ENCODE data around the gene ENO1. TPM values are rescaled to one million over a fixed set of nuclear protein-coding genes. Genes with fewer than 3 reads are reported as not detected.

Gene ENO1
- total and polyA plus RNA-seq, 12 donors, result 73.3 to 581 (median 141) TPM

DNA sequence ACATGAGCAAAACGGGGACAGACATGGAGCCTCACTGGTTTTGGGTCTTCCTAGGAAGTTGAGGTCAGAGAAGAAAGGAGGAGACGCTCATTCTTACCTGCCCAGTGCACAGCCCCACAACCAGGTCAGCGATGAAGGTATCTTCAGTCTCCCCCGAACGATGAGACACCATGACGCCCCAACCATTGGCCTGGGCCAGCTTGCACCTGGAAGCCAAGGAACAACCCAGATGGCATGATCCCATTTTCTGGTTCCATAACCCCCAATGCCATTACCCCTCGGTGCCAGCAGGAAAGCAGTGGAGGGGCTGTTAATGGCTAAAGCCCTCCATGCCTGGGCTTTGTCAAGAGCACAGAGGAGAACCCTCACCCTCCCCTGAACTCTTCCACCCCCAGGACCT lies 15.3 kb downstream of the ENO1 start:
- peaks cover 11 to 100% (median 80%) of the 10 kb centered on the region in 9 donors for H3K36me3 ChIP-seq
- WGBS, 2 donors, result 91 to 92% methylated on average over 7 of the region's 7 CpGs
- no peak overlapping the region for H3K27ac ChIP-seq
- no peak overlapping the region for H3K4me3 ChIP-seq
- TF ChIP-seq, protein P1, sequence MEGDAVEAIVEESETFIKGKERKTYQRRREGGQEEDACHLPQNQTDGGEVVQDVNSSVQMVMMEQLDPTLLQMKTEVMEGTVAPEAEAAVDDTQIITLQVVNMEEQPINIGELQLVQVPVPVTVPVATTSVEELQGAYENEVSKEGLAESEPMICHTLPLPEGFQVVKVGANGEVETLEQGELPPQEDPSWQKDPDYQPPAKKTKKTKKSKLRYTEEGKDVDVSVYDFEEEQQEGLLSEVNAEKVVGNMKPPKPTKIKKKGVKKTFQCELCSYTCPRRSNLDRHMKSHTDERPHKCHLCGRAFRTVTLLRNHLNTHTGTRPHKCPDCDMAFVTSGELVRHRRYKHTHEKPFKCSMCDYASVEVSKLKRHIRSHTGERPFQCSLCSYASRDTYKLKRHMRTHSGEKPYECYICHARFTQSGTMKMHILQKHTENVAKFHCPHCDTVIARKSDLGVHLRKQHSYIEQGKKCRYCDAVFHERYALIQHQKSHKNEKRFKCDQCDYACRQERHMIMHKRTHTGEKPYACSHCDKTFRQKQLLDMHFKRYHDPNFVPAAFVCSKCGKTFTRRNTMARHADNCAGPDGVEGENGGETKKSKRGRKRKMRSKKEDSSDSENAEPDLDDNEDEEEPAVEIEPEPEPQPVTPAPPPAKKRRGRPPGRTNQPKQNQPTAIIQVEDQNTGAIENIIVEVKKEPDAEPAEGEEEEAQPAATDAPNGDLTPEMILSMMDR (IDR thresholded peaks at IDR 0.05), result no peak
- H3K27me3 ChIP-seq, result no peaks in the 10 kb centered on the region
- H3K4me1 ChIP-seq, result peaks cover 2 to 41% (median 17%) of the 10 kb centered on the region in 9 donors
- no peak for ATAC-seq
- no peak for DNase-seq
- no peaks in the 10 kb centered on the region for H3K9me3 ChIP-seq
- intact Hi-C loops (cut with DNase I), result no loop called here

DNA sequence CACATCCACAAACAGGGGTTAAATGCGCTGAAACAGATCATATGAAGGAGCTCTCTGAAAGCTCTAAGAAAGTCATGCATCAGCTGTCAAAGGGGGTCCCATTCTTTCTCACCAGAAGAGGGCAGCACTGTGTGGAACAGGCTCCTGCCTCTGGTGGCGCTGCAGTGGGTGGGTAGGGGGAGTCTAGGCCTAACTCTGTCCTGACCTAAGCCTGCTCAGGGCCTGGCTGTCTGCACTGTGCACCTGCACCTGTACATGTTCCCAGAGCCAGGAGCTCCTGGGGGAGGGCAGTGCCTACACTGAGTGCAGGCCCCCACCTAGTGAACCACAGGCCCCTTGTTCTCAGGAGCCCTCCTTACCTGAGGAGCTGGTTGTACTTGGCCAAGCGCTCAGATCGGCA lies 16.0 kb downstream of the ENO1 start:
- intact Hi-C loops (cut with DNase I), result no loop called here
- no peak overlapping the region for H3K27ac ChIP-seq

DNA sequence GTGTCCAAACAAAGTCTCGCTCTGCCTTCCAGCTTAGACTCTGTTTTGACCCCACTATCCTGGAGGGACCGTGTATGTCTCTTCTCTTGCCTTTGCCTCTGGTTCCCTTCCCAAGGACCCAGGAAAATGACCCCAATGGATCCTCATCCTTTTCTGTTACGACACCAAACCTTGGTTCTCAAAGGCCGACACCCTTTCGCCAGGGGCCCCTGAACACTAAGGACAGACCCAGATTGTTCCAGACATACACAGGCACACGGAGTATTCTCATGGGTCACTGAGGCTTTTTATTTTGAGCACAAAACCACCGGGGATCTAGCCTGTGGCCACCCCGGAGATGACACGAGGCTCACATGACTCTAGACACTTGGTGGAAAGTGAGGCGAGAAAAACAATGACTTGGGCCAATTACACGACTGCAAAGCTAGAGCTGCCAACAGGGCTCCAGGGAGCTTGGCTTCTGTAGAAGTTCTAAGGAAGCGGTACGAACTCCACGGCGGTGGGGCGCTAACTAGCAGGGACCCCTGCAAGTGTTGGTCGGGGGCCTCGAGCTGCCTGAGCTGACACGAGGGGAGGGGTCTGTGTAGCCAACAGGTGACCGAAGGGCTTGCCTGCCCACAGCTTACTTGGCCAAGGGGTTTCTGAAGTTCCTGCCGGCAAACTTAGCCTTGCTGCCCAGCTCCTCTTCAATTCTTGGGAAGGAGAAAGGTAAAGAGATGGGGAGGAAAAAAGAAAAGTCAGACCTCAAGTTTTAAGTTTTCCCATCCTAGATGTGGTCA lies 17.6 kb downstream of the ENO1 start:
- DNase-seq (no peak), ATAC-seq (no peak)
- Histone ChIP-seq H3K27ac (peak overlapping the region in 1 of 10 donors; percentile 26), H3K9me3 (no peaks in the 10 kb centered on the region), H3K36me3 (peaks cover 3 to 100% (median 58%) of the 10 kb centered on the region in 9 donors), H3K27me3 (no peaks in the 10 kb centered on the region), H3K4me1 (peaks cover 2 to 50% (median 30%) of the 10 kb centered on the region in 9 donors), H3K4me3 (no peak overlapping the region)
- WGBS, 2 donors, result 81% methylated on average over 21 of the region's 21 CpGs
- intact Hi-C loops (cut with DNase I), result no loop called here
- TF ChIP-seq, protein P1 (IDR thresholded peaks at IDR 0.05), result no peak

More for the DNA sequence above, 16.0 kb downstream of the ENO1 start:
- DNase-seq, result no peak
- Histone ChIP-seq H3K4me1 (peaks cover 2 to 47% (median 23%) of the 10 kb centered on the region in 9 donors), H3K9me3 (no peaks in the 10 kb centered on the region), H3K27me3 (no peaks in the 10 kb centered on the region), H3K4me3 (no peak overlapping the region), H3K36me3 (peaks cover 11 to 100% (median 74%) of the 10 kb centered on the region in 9 donors)
- TF ChIP-seq, protein P1 (IDR thresholded peaks at IDR 0.05), result peak; percentile 9 to 59 (median 53)
- WGBS, 2 donors, result 88 to 93% methylated on average over 4 of the region's 4 CpGs
- ATAC-seq, result peak in 1 of 8 donors; percentile 7

DNA sequence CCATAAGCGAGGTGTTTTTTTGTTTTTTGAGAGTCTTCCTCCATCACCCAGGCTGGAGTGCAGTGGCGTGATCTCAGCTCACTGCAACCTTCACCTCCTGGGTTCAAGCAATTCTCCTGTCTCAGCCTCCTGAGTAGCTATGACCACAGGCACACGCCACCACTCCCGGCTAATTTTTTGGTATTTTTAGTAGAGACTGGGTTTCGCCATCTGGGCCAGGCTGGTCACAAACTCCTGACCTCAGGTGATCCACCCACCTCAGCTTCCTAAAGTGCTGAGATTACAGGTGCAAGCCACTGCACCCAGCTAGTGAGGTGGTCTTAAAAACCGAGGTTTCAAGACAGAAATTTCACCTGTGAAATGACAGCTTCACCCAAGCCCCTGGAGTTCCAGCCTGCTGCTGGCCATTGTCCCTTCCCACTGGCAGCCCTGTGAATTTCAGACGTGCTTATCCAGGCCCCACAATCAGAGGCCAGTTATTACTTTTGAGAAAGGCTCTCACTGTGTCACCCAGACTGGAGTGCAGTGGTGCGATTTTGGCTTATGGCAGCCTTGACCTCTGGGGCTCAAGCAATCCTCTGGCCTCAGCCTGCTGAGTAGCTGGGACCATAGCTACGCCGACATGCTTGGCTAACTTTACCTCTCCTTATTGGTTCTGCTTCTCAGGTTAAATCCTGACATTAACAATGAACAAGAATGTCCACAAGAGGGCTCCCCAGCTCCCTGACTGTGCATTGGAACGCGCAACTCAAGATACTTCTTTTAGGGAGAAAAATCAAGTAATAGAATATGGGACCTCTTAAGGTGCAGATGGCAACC lies 19.4 kb downstream of the ENO1 start:
- TF ChIP-seq, protein P1 (IDR thresholded peaks at IDR 0.05), result peak; percentile 45 to 73 (median 67)
- peak overlapping the region in 9 of 10 donors; percentile 8 to 83 (median 57) for H3K27ac ChIP-seq
- intact Hi-C loops (cut with DNase I), result loop anchor here in 3 of 10 donors (5.0 kb wide), 2 partner anchors 42 to 128 kb away; partner anchors contain the start of gene RERE (in 2 of the 3)
- no peak overlapping the region for H3K4me3 ChIP-seq
- peaks cover 3 to 84% (median 41%) of the 10 kb centered on the region in 9 donors for H3K36me3 ChIP-seq
- H3K4me1 ChIP-seq, result peaks cover 2 to 45% (median 30%) of the 10 kb centered on the region in 9 donors
- peak in 1 of 2 donors; percentile 54 for DNase-seq
- 71 to 72% methylated on average over 12 of the region's 12 CpGs for WGBS, 2 donors
- H3K27me3 ChIP-seq, result no peaks in the 10 kb centered on the region
- ATAC-seq, result peak in 6 of 8 donors; percentile 21 to 57 (median 30)
- no peaks in the 10 kb centered on the region for H3K9me3 ChIP-seq
